SU-DHL-6 (cell line): ENCODE data around the gene IL20.

Source experiments
- H2AFZ ChIP-seq: fragments of 200-600 bp; sonication (generic); 2 replicates; pipeline ENCODE4 v1.6.1; 2014; ENCODE audit warnings: low read depth, mild to moderate bottlenecking, moderate library complexity, mixed read lengths, antibody characterized with exemption, low read length; ENCODE audit not compliant: severe bottlenecking
- H3F3A ChIP-seq: fragments of 200-600 bp; shearing (Covaris generic); 2 replicates; pipeline ENCODE4 v1.6.0; 2016; ENCODE audit warnings: antibody characterized with exemption, mild to moderate bottlenecking; ENCODE audit not compliant: insufficient read depth
- H3K27ac ChIP-seq: fragments of 200-600 bp; sonication (generic); 2 replicates; pipeline ENCODE4 v1.5.1; 2016; ENCODE audit warnings: low read depth, mild to moderate bottlenecking, low read length, moderate library complexity, mixed read lengths
- H3K27me3 ChIP-seq: fragments of 200-600 bp; sonication (generic), shearing (Covaris generic); 2 replicates; pipeline ENCODE4 v1.6.0; 2014; ENCODE audit warnings: mild to moderate bottlenecking, low read length
- H3K36me3 ChIP-seq: fragments of 200-600 bp; sonication (generic); 2 replicates; pipeline ENCODE4 v1.6.1; 2014; ENCODE audit warnings: mild to moderate bottlenecking, low read length, mixed read lengths
- H3K4me2 ChIP-seq: fragments of 300-600, 200-600 bp; shearing (Covaris generic), sonication (generic); 2 replicates; pipeline ENCODE4 v1.6.0; 2014; ENCODE audit warnings: low read length, low read depth, mild to moderate bottlenecking; ENCODE audit not compliant: poor library complexity, severe bottlenecking
- H3K4me3 ChIP-seq: fragments of 200-600 bp; sonication (generic); 2 replicates; pipeline ENCODE4 v1.5.1; 2014; ENCODE audit warnings: antibody characterized with exemption, low read length, mild to moderate bottlenecking, mixed read lengths; ENCODE audit not compliant: insufficient read depth, poor library complexity, severe bottlenecking
- H3K79me2 ChIP-seq: fragments of 200-600 bp; sonication (generic); 2 replicates; pipeline ENCODE4 v1.6.1; 2014; ENCODE audit warnings: mild to moderate bottlenecking, low read length, moderate library complexity; ENCODE audit not compliant: insufficient read depth
- H3K9ac ChIP-seq: fragments of 200-600 bp; sonication (generic); 2 replicates; pipeline ENCODE4 v1.7.0; 2014; ENCODE audit warnings: mild to moderate bottlenecking, low read length
- H3K9me2 ChIP-seq: fragments of 200-600 bp; sonication (generic); replicated peaks from 2 replicates; pipeline ENCODE4 v1.6.1; 2014; ENCODE audit warnings: low read length; ENCODE audit not compliant: insufficient read depth
- H3K9me3 ChIP-seq: fragments of 200-600 bp; sonication (generic); 2 replicates; pipeline ENCODE4 v1.6.1; 2014; ENCODE audit warnings: low read length, mixed read lengths; ENCODE audit not compliant: insufficient read depth
- H4K20me1 ChIP-seq: fragments of 200-600 bp; sonication (generic); 2 replicates; pipeline ENCODE4 v1.6.1; 2014; ENCODE audit warnings: low read depth, mild to moderate bottlenecking, antibody characterized with exemption, low read length, moderate library complexity, mixed read lengths
- EZH2phosphoT487 ChIP-seq: fragments of 200-600 bp; sonication (generic), shearing (Covaris generic); conservative IDR thresholded peaks from 2 replicates; pipeline ENCODE4 v1.6.1; 2018; ENCODE audit warnings: mild to moderate bottlenecking, antibody characterized with exemption, low read length, moderate library complexity, mixed read lengths
- TF ChIP-seq, protein P1 (sequence below): fragments of 200-600 bp; sonication (generic); IDR thresholded peaks from one replicate; pipeline ENCODE4 v1.5.1; 2017; ENCODE audit warnings: antibody characterized with exemption, mild to moderate bottlenecking, low read length, moderate library complexity; ENCODE audit not compliant: insufficient read depth, poor library complexity, severe bottlenecking

The IL20 gene

DNA sequence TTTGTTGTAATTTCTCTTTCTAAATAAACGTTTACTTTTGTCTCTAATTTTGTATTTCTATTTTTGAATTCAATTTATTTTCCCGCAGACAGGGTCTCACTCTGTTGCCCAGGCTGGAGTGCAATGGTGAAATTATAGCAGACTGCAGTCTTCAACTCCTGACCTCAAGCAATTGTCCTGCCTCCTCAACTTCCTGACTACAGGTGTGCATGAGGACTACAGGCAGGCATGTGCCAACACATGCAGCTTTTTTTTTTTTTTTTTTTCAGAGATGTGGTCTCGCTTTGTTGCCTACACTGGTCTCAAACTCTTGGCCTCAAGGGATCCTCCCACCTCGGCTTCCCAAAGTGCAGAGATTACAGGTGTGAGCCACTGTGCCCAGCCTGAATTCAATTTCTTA lies 36.7 kb upstream of the IL20 start:
- Histone ChIP-seq H3K9ac (no peak overlapping the region), H3K36me3 (no peaks in the 10 kb centered on the region), H3K4me2 (no peak overlapping the region), H4K20me1 (no peaks in the 10 kb centered on the region), H3K9me2 (no peaks in the 10 kb centered on the region), H3K79me2 (no peaks in the 10 kb centered on the region), H3F3A (no peaks in the 10 kb centered on the region), H3K9me3 (no peaks in the 10 kb centered on the region), H2AFZ (no peak overlapping the region), H3K4me3 (no peak overlapping the region), H3K27ac (no peak overlapping the region), H3K27me3 (no peaks in the 10 kb centered on the region)
- no peak for TF ChIP-seq EZH2phosphoT487
- TF ChIP-seq, protein P1, sequence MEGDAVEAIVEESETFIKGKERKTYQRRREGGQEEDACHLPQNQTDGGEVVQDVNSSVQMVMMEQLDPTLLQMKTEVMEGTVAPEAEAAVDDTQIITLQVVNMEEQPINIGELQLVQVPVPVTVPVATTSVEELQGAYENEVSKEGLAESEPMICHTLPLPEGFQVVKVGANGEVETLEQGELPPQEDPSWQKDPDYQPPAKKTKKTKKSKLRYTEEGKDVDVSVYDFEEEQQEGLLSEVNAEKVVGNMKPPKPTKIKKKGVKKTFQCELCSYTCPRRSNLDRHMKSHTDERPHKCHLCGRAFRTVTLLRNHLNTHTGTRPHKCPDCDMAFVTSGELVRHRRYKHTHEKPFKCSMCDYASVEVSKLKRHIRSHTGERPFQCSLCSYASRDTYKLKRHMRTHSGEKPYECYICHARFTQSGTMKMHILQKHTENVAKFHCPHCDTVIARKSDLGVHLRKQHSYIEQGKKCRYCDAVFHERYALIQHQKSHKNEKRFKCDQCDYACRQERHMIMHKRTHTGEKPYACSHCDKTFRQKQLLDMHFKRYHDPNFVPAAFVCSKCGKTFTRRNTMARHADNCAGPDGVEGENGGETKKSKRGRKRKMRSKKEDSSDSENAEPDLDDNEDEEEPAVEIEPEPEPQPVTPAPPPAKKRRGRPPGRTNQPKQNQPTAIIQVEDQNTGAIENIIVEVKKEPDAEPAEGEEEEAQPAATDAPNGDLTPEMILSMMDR = no peak

DNA sequence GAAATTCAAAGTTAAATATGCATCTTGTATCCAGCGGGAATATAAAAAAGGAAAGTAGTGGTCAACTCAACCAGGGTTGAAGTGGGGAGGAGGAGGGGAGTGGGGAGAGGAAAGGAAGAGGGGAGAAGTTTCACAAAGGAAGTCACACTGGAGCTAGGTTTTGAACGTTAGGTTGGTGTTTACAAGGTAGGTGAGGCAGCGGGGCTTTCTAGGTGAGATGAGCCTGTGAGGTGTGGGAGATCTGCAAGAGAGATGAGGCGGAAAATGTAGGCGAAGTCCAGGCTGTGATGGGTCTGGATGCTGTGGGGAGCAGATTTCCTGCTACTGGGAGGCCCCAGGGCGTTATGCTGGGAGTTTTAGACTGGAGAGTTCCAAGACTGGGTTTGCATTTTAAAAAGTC lies 36.1 kb upstream of the IL20 start:
- Histone ChIP-seq H4K20me1 (no peaks in the 10 kb centered on the region), H3F3A (no peaks in the 10 kb centered on the region), H3K9me2 (no peaks in the 10 kb centered on the region), H3K4me2 (no peak overlapping the region), H3K27ac (no peak overlapping the region), H3K36me3 (no peaks in the 10 kb centered on the region), H3K9ac (no peak overlapping the region), H3K27me3 (no peaks in the 10 kb centered on the region), H3K9me3 (no peaks in the 10 kb centered on the region), H3K4me3 (no peak overlapping the region), H3K79me2 (no peaks in the 10 kb centered on the region), H2AFZ (no peak overlapping the region)
- TF ChIP-seq, protein P1 = no peak
- no peak for TF ChIP-seq EZH2phosphoT487

GRCh38 chr1:206829875-206830274 lies 35.5 kb upstream of the IL20 start:
- no peaks in the 10 kb centered on the region for H3K79me2 ChIP-seq
- no peak overlapping the region for H3K27ac ChIP-seq
- H3K36me3 ChIP-seq = no peaks in the 10 kb centered on the region
- TF ChIP-seq, protein P1 = no peak
- no peak for TF ChIP-seq EZH2phosphoT487
- no peak overlapping the region for H3K4me3 ChIP-seq
- H2AFZ ChIP-seq = no peak overlapping the region
- no peak overlapping the region for H3K9ac ChIP-seq
- no peaks in the 10 kb centered on the region for H4K20me1 ChIP-seq
- no peaks in the 10 kb centered on the region for H3K9me3 ChIP-seq
- no peaks in the 10 kb centered on the region for H3K9me2 ChIP-seq
- no peak overlapping the region for H3K4me2 ChIP-seq
- no peaks in the 10 kb centered on the region for H3F3A ChIP-seq
- H3K27me3 ChIP-seq = no peaks in the 10 kb centered on the region

GRCh38 chr1:206831650-206832049 lies 33.8 kb upstream of the IL20 start:
- Histone ChIP-seq H3K36me3 (no peaks in the 10 kb centered on the region), H3K27me3 (no peaks in the 10 kb centered on the region), H3K4me2 (no peak overlapping the region), H2AFZ (no peak overlapping the region), H3K4me3 (no peak overlapping the region), H3K9me3 (no peaks in the 10 kb centered on the region), H3K27ac (no peak overlapping the region), H3K9ac (no peak overlapping the region), H3K79me2 (no peaks in the 10 kb centered on the region), H4K20me1 (no peaks in the 10 kb centered on the region), H3F3A (no peaks in the 10 kb centered on the region), H3K9me2 (no peaks in the 10 kb centered on the region)
- TF ChIP-seq EZH2phosphoT487 = no peak
- TF ChIP-seq, protein P1 = no peak
